Subcutaneous adipose tissue (tissue), 4 donors: Measurements from ENCODE around the gene CCT2. TPM values are rescaled to one million over a fixed set of nuclear protein-coding genes. Genes with fewer than 3 reads are reported as not detected.

Source experiments
- total RNA-seq, 4 donors: library from RNA; depleted of rRNA; stranded (reverse); fragments of >200 nt; gene quantifications; one replicate each; pipeline ENCODE4 v1.1.0, GENCODE V29; 2016
- TF ChIP-seq, protein P1 (sequence below): fragments of 450-650 bp; IDR thresholded peaks from one replicate; pipeline ENCODE4 v1.5.1; 2016; ENCODE audit warnings: low read depth, mild to moderate bottlenecking, control low read depth, antibody characterized with exemption, moderate library complexity

Gene CCT2
- total RNA-seq, 4 donors from 2014 or later = 54.3 to 148 (median 92.6) TPM

GRCh38 chr12:69550569-69551350 lies 34.5 kb upstream of the CCT2 start:
- TF ChIP-seq, protein P1, sequence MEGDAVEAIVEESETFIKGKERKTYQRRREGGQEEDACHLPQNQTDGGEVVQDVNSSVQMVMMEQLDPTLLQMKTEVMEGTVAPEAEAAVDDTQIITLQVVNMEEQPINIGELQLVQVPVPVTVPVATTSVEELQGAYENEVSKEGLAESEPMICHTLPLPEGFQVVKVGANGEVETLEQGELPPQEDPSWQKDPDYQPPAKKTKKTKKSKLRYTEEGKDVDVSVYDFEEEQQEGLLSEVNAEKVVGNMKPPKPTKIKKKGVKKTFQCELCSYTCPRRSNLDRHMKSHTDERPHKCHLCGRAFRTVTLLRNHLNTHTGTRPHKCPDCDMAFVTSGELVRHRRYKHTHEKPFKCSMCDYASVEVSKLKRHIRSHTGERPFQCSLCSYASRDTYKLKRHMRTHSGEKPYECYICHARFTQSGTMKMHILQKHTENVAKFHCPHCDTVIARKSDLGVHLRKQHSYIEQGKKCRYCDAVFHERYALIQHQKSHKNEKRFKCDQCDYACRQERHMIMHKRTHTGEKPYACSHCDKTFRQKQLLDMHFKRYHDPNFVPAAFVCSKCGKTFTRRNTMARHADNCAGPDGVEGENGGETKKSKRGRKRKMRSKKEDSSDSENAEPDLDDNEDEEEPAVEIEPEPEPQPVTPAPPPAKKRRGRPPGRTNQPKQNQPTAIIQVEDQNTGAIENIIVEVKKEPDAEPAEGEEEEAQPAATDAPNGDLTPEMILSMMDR = no peak

DNA sequence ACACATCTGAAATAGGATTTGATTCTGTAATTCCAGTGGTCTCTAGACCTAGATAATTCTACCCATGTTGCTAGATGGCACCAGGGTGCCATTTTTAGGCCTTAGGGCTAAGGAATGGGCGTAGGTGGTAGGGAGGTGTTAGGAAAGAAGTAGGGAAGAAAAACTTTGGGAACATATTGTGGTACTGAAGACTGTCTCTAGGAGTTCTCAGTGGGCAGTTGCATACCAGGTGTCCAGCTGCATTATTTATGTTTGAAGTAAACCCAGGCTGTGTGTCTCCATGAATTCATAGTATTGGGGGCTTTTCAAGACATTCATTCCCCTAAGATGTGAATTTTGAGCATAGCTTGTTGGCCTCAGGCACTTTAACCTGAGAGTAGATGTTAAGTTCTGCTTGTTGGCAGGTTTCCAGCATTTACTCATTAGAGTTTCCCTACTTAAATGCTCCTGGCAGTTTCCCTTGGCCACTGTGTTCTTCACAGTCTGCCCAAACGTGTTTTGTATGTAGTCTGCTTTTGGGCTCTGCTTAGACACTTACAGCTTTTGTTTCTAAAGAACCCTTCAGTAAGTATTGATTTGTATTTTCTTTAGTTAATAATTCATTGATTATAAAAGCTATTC lies 31.5 kb upstream of the CCT2 start:
- TF ChIP-seq, protein P1 = no peak

- TF ChIP-seq, protein P1 = no peak
These were observed 29.8 kb upstream of the CCT2 start for GRCh38 chr12:69555461-69555860.

DNA sequence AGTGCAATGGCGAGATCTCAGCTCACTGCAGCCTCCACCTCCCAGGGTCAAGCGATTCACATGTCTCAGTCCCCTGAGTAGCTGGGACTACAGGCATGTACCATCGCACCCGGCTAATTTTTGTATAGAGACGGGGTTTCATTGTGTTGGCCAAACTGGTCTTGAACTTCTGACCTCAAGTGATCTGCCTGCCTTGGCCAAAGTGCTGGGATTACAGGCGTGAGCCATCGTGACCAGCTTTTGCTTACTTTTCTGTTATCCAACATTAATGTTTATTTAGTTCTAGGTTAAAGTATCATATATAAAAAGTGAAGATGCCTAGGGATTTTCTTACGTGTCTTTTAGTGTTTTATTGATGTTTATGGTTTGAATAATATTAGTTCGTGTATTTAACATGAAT lies 28.9 kb upstream of the CCT2 start:
- TF ChIP-seq, protein P1 = no peak

- TF ChIP-seq, protein P1 = no peak
These were observed 22.0 kb upstream of the CCT2 start for GRCh38 chr12:69563166-69563762.

DNA sequence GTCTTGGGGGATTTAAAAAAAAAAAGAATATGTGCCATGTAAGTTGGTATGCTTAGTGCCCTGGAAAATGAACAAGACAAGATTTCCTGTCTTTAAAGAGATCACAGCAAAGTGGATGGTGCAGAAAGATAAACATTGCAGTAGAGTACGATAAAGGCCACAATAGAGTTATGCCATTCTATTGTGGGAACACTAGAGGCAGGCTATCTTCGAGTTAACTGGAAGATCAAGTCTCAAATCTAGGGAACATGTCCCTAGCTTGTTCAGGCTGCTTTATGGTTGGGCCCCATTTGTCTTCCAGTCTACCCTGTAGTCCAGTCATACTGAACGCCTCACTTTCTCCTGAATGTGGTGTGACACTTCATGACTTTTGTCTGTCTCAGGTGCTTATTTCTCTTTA lies 18.7 kb upstream of the CCT2 start:
- TF ChIP-seq, protein P1 = no peak

GRCh38 chr12:69569236-69569635 lies 16.0 kb upstream of the CCT2 start:
- TF ChIP-seq, protein P1 = no peak
